GM21528 (cell line): ENCODE results near the gene CYREN.

ENCODE experiments used
- ATAC-seq: cut with Tn5 transposase; IDR thresholded peaks from one replicate; pipeline ENCODE4 v1.9.1; 2021; ENCODE audit warnings: mild to moderate bottlenecking, moderate library complexity; ENCODE audit not compliant: unreplicated experiment, low FRiP score

CYREN gene

GRCh38 chr7:135197906-135198655, 27.6 kb upstream of the CYREN start:
- no peak for ATAC-seq

- no peak for ATAC-seq
Observed at GRCh38 chr7:135197343-135197742, 26.8 kb upstream of the CYREN start.

- no peak for ATAC-seq
Observed at GRCh38 chr7:135195968-135196629, 25.6 kb upstream of the CYREN start.

GRCh38 chr7:135195156-135195555, 24.6 kb upstream of the CYREN start:
- ATAC-seq: no peak

GRCh38 chr7:135194494-135195095, 24.1 kb upstream of the CYREN start:
- ATAC-seq: no peak

GRCh38 chr7:135193615-135194081, 23.1 kb upstream of the CYREN start:
- ATAC-seq: no peak

- no peak for ATAC-seq
Observed at GRCh38 chr7:135192914-135193536, 22.5 kb upstream of the CYREN start.

- ATAC-seq: no peak
Observed at GRCh38 chr7:135190703-135191102, 20.2 kb upstream of the CYREN start.

- ATAC-seq: no peak
Observed at GRCh38 chr7:135189961-135190360, 19.5 kb upstream of the CYREN start.

GRCh38 chr7:135189221-135189662, 18.7 kb upstream of the CYREN start:
- no peak for ATAC-seq

GRCh38 chr7:135188298-135188984, 17.9 kb upstream of the CYREN start:
- no peak for ATAC-seq

- no peak for ATAC-seq
Observed at GRCh38 chr7:135186841-135187253, 16.3 kb upstream of the CYREN start.

GRCh38 chr7:135186261-135186540, 15.7 kb upstream of the CYREN start:
- no peak for ATAC-seq

- no peak for ATAC-seq
Observed at GRCh38 chr7:135185471-135186260, 15.2 kb upstream of the CYREN start.

- ATAC-seq: no peak
Observed at GRCh38 chr7:135184254-135184841, 13.8 kb upstream of the CYREN start.

GRCh38 chr7:135183478-135183877, 13.0 kb upstream of the CYREN start:
- ATAC-seq: no peak

GRCh38 chr7:135181929-135182678, 11.6 kb upstream of the CYREN start:
- ATAC-seq: no peak

- ATAC-seq: no peak
Observed at GRCh38 chr7:135181261-135181928, 10.9 kb upstream of the CYREN start.
